Measurements from ENCODE around the gene KRT85. TPM values are rescaled to one million over a fixed set of nuclear protein-coding genes. Genes with fewer than 3 reads are reported as not detected.

Gene KRT85
- total and polyA plus RNA-seq, 2 donors (not counting 3 experiments of a cell fraction or from before 2014, with no cell fraction given), result not detected

DNA sequence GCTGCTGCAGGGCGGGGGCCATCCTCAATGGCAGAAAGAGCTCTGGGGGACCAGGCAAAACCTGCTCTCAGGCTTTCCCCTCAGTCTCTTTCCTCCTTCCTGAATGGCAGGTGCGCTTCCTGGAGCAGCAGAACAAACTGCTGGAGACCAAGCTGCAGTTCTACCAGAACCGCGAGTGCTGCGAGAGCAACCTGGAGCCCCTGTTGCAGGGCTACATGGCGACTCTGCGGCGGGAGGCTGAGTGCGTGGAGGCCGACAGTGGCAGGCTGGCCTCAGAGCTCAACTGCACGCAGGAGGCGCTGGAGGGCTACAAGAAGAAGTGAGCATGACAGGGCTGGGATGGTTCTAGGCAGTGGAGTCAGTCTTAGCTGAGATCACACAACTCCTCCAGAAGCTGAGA lies 23.2 kb downstream of the KRT85 start:
- no peaks in the 10 kb centered on the region for H3K36me3 ChIP-seq (ENCODE audit: control insufficient read depth in 2 of 2, extremely low read depth in 1 of 2, insufficient read depth in 2 of 2, low read length in 2 of 2)
- intact Hi-C loops (cut with micrococcal nuclease), result no loop called here
- H3K4me3 ChIP-seq (replicated peaks in 1 of 3; ENCODE audit: insufficient read depth in 1 of 3, low read depth in 1 of 3, low read length in 3 of 3), result no peak overlapping the region
- H2AFZ ChIP-seq (ENCODE audit: low read depth, low read length), result no peak overlapping the region
- no peaks in the 10 kb centered on the region for H3K9me1 ChIP-seq (replicated peaks; ENCODE audit: control insufficient read depth, extremely low read depth, insufficient read depth, low read length)
- H3K27ac ChIP-seq (ENCODE audit: insufficient read depth, low read depth, low read length), result no peak overlapping the region
- H3K4me2 ChIP-seq (ENCODE audit: insufficient read depth, low read length), result no peak overlapping the region
- H3K79me2 ChIP-seq (ENCODE audit: control insufficient read depth, insufficient read depth, low read length), result no peaks in the 10 kb centered on the region
- ChIA-PET POLR2A (no interaction called here), CTCF (interaction anchor here (0.8 to 1.2 kb wide), 2 partner anchors 9 to 19 kb away, joined by 3 read pairs; no protein-coding TSS in a partner anchor)
- no peak overlapping the region for H3K9ac ChIP-seq (replicated peaks; ENCODE audit: extremely low read depth, insufficient read depth, low read length)
- peaks cover 7 to 10% of the 10 kb centered on the region in 2 experiments for H3K27me3 ChIP-seq (ENCODE audit: control insufficient read depth in 2 of 2, insufficient read depth in 2 of 2, low read length in 2 of 2)
- dilution Hi-C loops (cut with MboI; ENCODE audit: extremely low pct_ligation_motif_present, low sequenced_read_pairs), result no loop called here
- H3K4me1 ChIP-seq (ENCODE audit: control insufficient read depth, extremely low read depth, insufficient read depth, low read length), result no peaks in the 10 kb centered on the region
- H3K9me3 ChIP-seq (replicated peaks; ENCODE audit: control insufficient read depth, insufficient read depth, low read length), result no peaks in the 10 kb centered on the region
- BruUV-seq (replicated peaks), result no TSS peak
- no peaks in the 10 kb centered on the region for H4K20me1 ChIP-seq (replicated peaks; ENCODE audit: control insufficient read depth, extremely low read depth, insufficient read depth, low read length)
- TF ChIP-seq MAX (IDR thresholded peaks at IDR 0.05; ENCODE audit: insufficient read depth, insufficient read length) (no peak), CTCF (IDR thresholded peaks at IDR 0.05; ENCODE audit: extremely low read depth in 1 of 2, insufficient read depth in 1 of 2, low read depth in 1 of 2, low read length in 2 of 2) (no peak), POLR2AphosphoS5 (IDR thresholded peaks at IDR 0.05; ENCODE audit: insufficient read depth, low read depth, low read length) (no peak), GATA2 (IDR thresholded peaks at IDR 0.05; ENCODE audit: insufficient read depth, insufficient read length, low read depth, low read length) (no peak), FOS (IDR thresholded peaks at IDR 0.05; ENCODE audit: borderline replicate concordance, insufficient read depth, low read length) (no peak), MYC (IDR thresholded peaks at IDR 0.05; ENCODE audit: low read depth, low read length) (no peak), POLR2A (IDR thresholded peaks at IDR 0.05; ENCODE audit: low read depth, low read length) (no peak), JUN (IDR thresholded peaks at IDR 0.05; ENCODE audit: borderline replicate concordance, insufficient read depth, insufficient read length, low read depth) (no peak), EZH2 (IDR thresholded peaks at IDR 0.05; ENCODE audit: borderline replicate concordance, low read depth, low read length, severe bottlenecking) (no peak)
- DNase-seq (ENCODE audit: low read depth, low spot score) (no peak), FAIRE-seq (no peak)

Measured in endothelial cell of umbilical vein (primary cell).